B cell (primary cell): ENCODE data around the gene USP34. TPM values are rescaled to one million over a fixed set of nuclear protein-coding genes. Genes with fewer than 3 reads are reported as not detected.

Experiments used
- ATAC-seq: fragments of 200-7000 bp; cut with Tn5 transposase; one replicate; pipeline ENCODE4 v1.10.0; 2021; ENCODE audit warnings: low read depth, mild to moderate bottlenecking, moderate number of reproducible peaks, moderate library complexity
- CTCF ChIA-PET: fragments of 350-600 bp; sonication (Branson Sonifier 250); formaldehyde crosslinking; loops from one replicate; lab custom pipeline; 2021; ENCODE audit warnings: antibody characterized with exemption, inconsistent platforms; lab: Charles Lee
- POLR2A ChIA-PET: fragments of 350-600 bp; sonication (Branson Sonifier 250); formaldehyde crosslinking; loops from one replicate; lab custom pipeline; 2021; ENCODE audit warnings: antibody characterized with exemption; lab: Charles Lee
- DNase-seq: peaks from one replicate; pipeline ENCODE4 v3.0.0; 2013
- H2AFZ ChIP-seq: 2 replicates; pipeline ENCODE4 v1.6.1; 2012; ENCODE audit warnings: mild to moderate bottlenecking, low read depth, low read length; ENCODE audit not compliant: insufficient read depth, poor library complexity, severe bottlenecking
- H3K27ac ChIP-seq, 2 donors: 1 replicate in 1 of 2; 2 replicates in 1 of 2; pipeline ENCODE4 v1.5.1; 2012 to 2013; ENCODE audit warnings: low read length in 2 of 2, mild to moderate bottlenecking in 2 of 2, moderate library complexity in 1 of 2
- H3K27me3 ChIP-seq, 4 experiments: fragments of 200-600 bp in 1 of 4; sonication (generic) in 1 of 4; replicated peaks in 1 of 4; 1 replicate in 2 of 4; 2 replicates in 2 of 4; pipeline versions ENCODE4 v1.6.1 to v1.7.0; 2013 to 2016; ENCODE audit warnings: low read length in 3 of 4, mild to moderate bottlenecking in 2 of 4, mixed read lengths in 1 of 4, moderate library complexity in 1 of 4; ENCODE audit not compliant: insufficient read depth in 4 of 4, control insufficient read depth in 3 of 4; ENCODE audit errors: control extremely low read depth in 1 of 4
- H3K36me3 ChIP-seq, 2 experiments: replicated peaks in 1 of 2; 1 replicate in 1 of 2; 2 replicates in 1 of 2; pipeline versions ENCODE4 v1.6.1 to v1.7.1; 2013; ENCODE audit warnings: low read length in 1 of 2; ENCODE audit not compliant: insufficient read depth in 2 of 2, control insufficient read depth in 1 of 2; ENCODE audit errors: control extremely low read depth in 1 of 2, extremely low read depth in 1 of 2
- H3K4me1 ChIP-seq, 2 donors: fragments of 200-600 bp in 1 of 2; sonication (generic) in 1 of 2; 1 replicate in 1 of 2; 2 replicates in 1 of 2; pipeline versions ENCODE4 v1.5.1 to v1.6.1; 2013 to 2017; ENCODE audit warnings: low read length in 2 of 2; ENCODE audit not compliant: control insufficient read depth in 2 of 2, insufficient read depth in 2 of 2
- H3K4me2 ChIP-seq: replicated peaks from 2 replicates; pipeline ENCODE3; 2012; ENCODE audit warnings: mild to moderate bottlenecking, low read depth, low read length; ENCODE audit not compliant: poor library complexity, severe bottlenecking
- H3K4me3 ChIP-seq, 5 experiments: fragments of 200-600 bp in 1 of 5; sonication (generic) in 1 of 5; 1 replicate in 3 of 5; 2 replicates in 2 of 5; pipeline versions ENCODE4 v1.5.1 to v1.7.0; 2011 to 2016; ENCODE audit warnings: low read length in 4 of 5, mild to moderate bottlenecking in 4 of 5, low read depth in 2 of 5, control low read depth in 1 of 5, moderate library complexity in 1 of 5; ENCODE audit not compliant: insufficient read depth in 1 of 5; ENCODE audit errors: control extremely low read depth in 1 of 5, extremely low read depth in 1 of 5
- H3K79me2 ChIP-seq: fragments of 200-600 bp; sonication (generic); one replicate; pipeline ENCODE4 v1.6.0; 2016; ENCODE audit warnings: low read length; ENCODE audit not compliant: control insufficient read depth, insufficient read depth
- H3K9ac ChIP-seq: fragments of 200-600 bp; sonication (generic); 2 replicates; pipeline ENCODE4 v1.6.1; 2017; ENCODE audit warnings: mild to moderate bottlenecking, low read length, moderate library complexity
- H3K9me3 ChIP-seq, 3 donors: one replicate each; pipeline versions ENCODE4 v1.6.1 to v1.7.1; 2013; ENCODE audit warnings: low read length in 2 of 3; ENCODE audit not compliant: control insufficient read depth in 2 of 3, insufficient read depth in 1 of 3; ENCODE audit errors: control extremely low read depth in 1 of 3
- H4K20me1 ChIP-seq: 2 replicates; pipeline ENCODE4 v1.6.0; 2012; ENCODE audit warnings: mild to moderate bottlenecking, low read length; ENCODE audit not compliant: insufficient read depth, control insufficient read depth, poor library complexity, severe bottlenecking
- H3K27ac Mint-ChIP-seq: one replicate; pipeline ENCODE4 v1.8.0; 2021; ENCODE audit warnings: mixed read lengths
- H3K27me3 Mint-ChIP-seq: one replicate; pipeline ENCODE4 v1.8.0; 2021; ENCODE audit warnings: mixed read lengths
- H3K4me1 Mint-ChIP-seq: one replicate; pipeline ENCODE4 v1.8.0; 2021; ENCODE audit warnings: mixed read lengths
- H3K4me3 Mint-ChIP-seq: one replicate; pipeline ENCODE4 v1.8.0; 2021; ENCODE audit warnings: mixed read lengths
- H3K9me3 Mint-ChIP-seq: one replicate; pipeline ENCODE4 v1.8.0; 2022; ENCODE audit warnings: mixed read lengths; ENCODE audit not compliant: insufficient read depth
- CTCF ChIP-seq: fragments of 200-600 bp; IDR thresholded peaks from one replicate; pipeline ENCODE4 v1.8.0; 2022; ENCODE audit warnings: antibody characterized with exemption, mild to moderate bottlenecking
- EZH2 ChIP-seq: IDR thresholded peaks from 2 replicates; pipeline ENCODE4 v1.6.1; 2012; ENCODE audit warnings: borderline replicate concordance, low read depth, mild to moderate bottlenecking, moderate library complexity, low read length; ENCODE audit not compliant: insufficient read depth, poor library complexity, severe bottlenecking
- WGBS: methylation state at CpG from one replicate; pipeline ENCODE4 v1.1.5; 2013; ENCODE audit warnings: missing lambda C conversion rate; ENCODE audit not compliant: insufficient coverage; 5-methylcytosine and 5-hydroxymethylcytosine counted together
- intact Hi-C: fragments of 100-400 bp; cut with micrococcal nuclease; formaldehyde crosslinking; loops from one replicate; pipeline ENCODE4 v1.10.0; 2022
- polyA plus RNA-seq: library from polyadenylated mRNA; depleted of rRNA; stranded (reverse); fragments of >200 nt; gene quantifications from 2 replicates; pipeline ENCODE4 v1.2.3, GENCODE V29; 2012
- total RNA-seq, 2 donors: library from RNA; stranded (reverse); fragments of 120-200 nt in 1 of 2; gene quantifications; 1 replicate in 1 of 2; 2 replicates in 1 of 2; pipeline versions ENCODE4 v1.2.3 to v1.2.4, GENCODE V29; 2013 to 2022

The USP34 gene
- total and polyA plus RNA-seq, 2 donors (not counting 1 experiment from before 2014, with no cell fraction given) = 70.3 to 311 TPM

GRCh38 chr2:61277756-61278155, 193.1 kb downstream of the USP34 start:
- 95% methylated on average over 9 of the region's 13 CpGs for WGBS
- Mint-ChIP-seq H3K27ac (no peak overlapping the region), H3K4me1 (no peaks in the 10 kb centered on the region), H3K4me3 (no peak overlapping the region), H3K9me3 (no peaks in the 10 kb centered on the region), H3K27me3 (no peaks in the 10 kb centered on the region)
- intact Hi-C loops = no loop called here
- Histone ChIP-seq H3K79me2 (no peaks in the 10 kb centered on the region), H3K9ac (no peak overlapping the region), H3K9me3 (no peaks in the 10 kb centered on the region), H3K4me2 (no peak overlapping the region), H2AFZ (no peak overlapping the region), H3K4me3 (no peak overlapping the region), H3K36me3 (peaks cover 16 to 42% of the 10 kb centered on the region in 2 experiments), H4K20me1 (no peaks in the 10 kb centered on the region), H3K4me1 (no peaks in the 10 kb centered on the region), H3K27me3 (no peaks in the 10 kb centered on the region), H3K27ac (no peak overlapping the region)
- DNase-seq = no peak
- POLR2A ChIA-PET = no interaction called here
- CTCF ChIA-PET = no interaction called here
- ATAC-seq = no peak
- TF ChIP-seq EZH2 (no peak), CTCF (no peak)

- Histone ChIP-seq H3K9ac (no peak overlapping the region), H2AFZ (no peak overlapping the region), H3K9me3 (no peaks in the 10 kb centered on the region), H3K4me2 (no peak overlapping the region), H3K36me3 (peaks cover 14 to 36% of the 10 kb centered on the region in 2 experiments), H3K4me1 (no peaks in the 10 kb centered on the region), H3K4me3 (no peak overlapping the region), H3K79me2 (no peaks in the 10 kb centered on the region), H3K27ac (no peak overlapping the region), H4K20me1 (no peaks in the 10 kb centered on the region), H3K27me3 (no peaks in the 10 kb centered on the region)
- no peak overlapping the region for H3K4me3 Mint-ChIP-seq
- no peaks in the 10 kb centered on the region for H3K9me3 Mint-ChIP-seq
- no peak for TF ChIP-seq CTCF
- no peak for TF ChIP-seq EZH2
- no peak overlapping the region for H3K27ac Mint-ChIP-seq
- intact Hi-C loops = no loop called here
- no CpG with 5 or more reads among the region's 1 CpG for WGBS
- ATAC-seq (no peak), DNase-seq (no peak)
- no peaks in the 10 kb centered on the region for H3K27me3 Mint-ChIP-seq
- CTCF ChIA-PET = no interaction called here
- POLR2A ChIA-PET = no interaction called here
- no peaks in the 10 kb centered on the region for H3K4me1 Mint-ChIP-seq
These were observed 195.2 kb downstream of the USP34 start for GRCh38 chr2:61275575-61276184.
